Parathyroid adenoma (tissue), 2 donors: Measurements from ENCODE around the gene ADGRG1.

Experiments
- H2AFZ ChIP-seq: fragments of 300-600 bp; sonication (generic); one replicate; pipeline ENCODE4 v1.7.0; 2017; ENCODE audit warnings: antibody characterized with exemption, mild to moderate bottlenecking
- H3K27ac ChIP-seq: fragments of 300-600 bp; sonication (generic); one replicate; pipeline ENCODE4 v1.7.0; 2017
- H3K27me3 ChIP-seq: fragments of 300-600 bp; sonication (generic); one replicate; pipeline ENCODE4 v1.7.0; 2017; ENCODE audit warnings: low read length; ENCODE audit not compliant: control insufficient read depth, insufficient read depth
- H3K36me3 ChIP-seq: fragments of 300-600 bp; sonication (generic); one replicate; pipeline ENCODE4 v1.7.0; 2017; ENCODE audit warnings: low read length; ENCODE audit not compliant: control insufficient read depth, insufficient read depth
- H3K4me1 ChIP-seq: fragments of 300-600 bp; sonication (generic); one replicate; pipeline ENCODE4 v1.7.0; 2017; ENCODE audit warnings: control low read depth
- H3K4me2 ChIP-seq: fragments of 300-600 bp; sonication (generic); one replicate; pipeline ENCODE4 v1.7.0; 2017; ENCODE audit warnings: low read length
- H3K4me3 ChIP-seq: fragments of 300-600 bp; sonication (generic); one replicate; pipeline ENCODE4 v1.7.0; 2017; ENCODE audit warnings: low read depth, low read length
- H3K79me2 ChIP-seq: fragments of 300-600 bp; sonication (generic); one replicate; pipeline ENCODE4 v1.7.0; 2017; ENCODE audit warnings: control low read depth
- H3K9ac ChIP-seq: fragments of 300-600 bp; sonication (generic); one replicate; pipeline ENCODE4 v1.7.0; 2017; ENCODE audit warnings: mild to moderate bottlenecking
- H3K9me3 ChIP-seq: fragments of 300-600 bp; sonication (generic); one replicate; pipeline ENCODE4 v1.7.0; 2017; ENCODE audit warnings: low read length; ENCODE audit not compliant: control insufficient read depth
- TF ChIP-seq, protein P1 (sequence below): fragments of 300-600 bp; sonication (generic); IDR thresholded peaks from one replicate; pipeline ENCODE4 v1.7.0; 2017; ENCODE audit warnings: antibody characterized with exemption, mild to moderate bottlenecking
- donor health status: primary hyperparathyroidism.

Gene ADGRG1

DNA sequence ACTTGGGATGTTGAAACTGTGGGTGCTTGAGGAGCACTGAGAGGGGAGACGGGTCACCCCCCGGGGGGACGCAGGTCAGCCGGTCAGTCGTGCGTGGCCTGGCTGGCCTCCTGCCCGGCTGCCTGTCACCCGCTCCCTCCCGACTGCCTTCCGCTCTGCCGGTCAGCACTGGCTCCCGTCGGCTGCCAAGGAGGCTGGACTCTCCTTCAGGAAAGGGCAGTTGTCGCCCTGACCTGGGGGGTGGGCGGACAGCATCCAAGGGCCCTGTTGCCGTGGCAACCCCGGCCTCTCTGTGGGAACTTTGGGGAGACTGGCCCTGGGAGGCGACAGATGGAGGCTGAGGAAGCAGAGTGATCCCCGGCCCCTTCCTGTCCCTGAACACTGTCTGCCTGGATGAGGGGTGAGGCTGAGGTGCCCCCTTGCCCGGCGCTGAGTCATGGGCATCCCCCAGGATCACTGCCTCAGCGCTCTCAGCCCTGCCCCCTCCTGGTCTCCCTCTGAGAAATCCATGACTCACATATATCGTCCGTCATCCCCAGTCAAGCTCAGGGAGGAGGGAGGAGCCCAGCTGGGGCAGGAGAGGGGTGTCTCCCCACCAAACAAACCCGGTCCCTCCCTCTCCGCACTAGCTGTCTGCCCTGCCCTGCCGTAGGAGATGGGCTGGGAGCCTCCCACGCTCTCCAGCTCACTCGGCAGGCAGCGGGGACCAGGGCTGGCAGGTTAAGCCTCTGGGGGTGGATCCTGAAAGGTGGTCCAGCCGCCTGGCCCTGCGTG is at the start of gene ADGRG1:
ADGRG1 (plus strand) TSS at position 623 of the 774 bp plus-strand sequence. CDS start 21,658 bp downstream, outside the sequence.
- no peaks in the 10 kb centered on the region for H3K36me3 ChIP-seq
- peaks cover 43% of the 10 kb centered on the region for H3K4me1 ChIP-seq
- no peaks in the 10 kb centered on the region for H3K27me3 ChIP-seq
- H3K79me2 ChIP-seq: peaks cover 66% of the 10 kb centered on the region
- TF ChIP-seq, protein P1, sequence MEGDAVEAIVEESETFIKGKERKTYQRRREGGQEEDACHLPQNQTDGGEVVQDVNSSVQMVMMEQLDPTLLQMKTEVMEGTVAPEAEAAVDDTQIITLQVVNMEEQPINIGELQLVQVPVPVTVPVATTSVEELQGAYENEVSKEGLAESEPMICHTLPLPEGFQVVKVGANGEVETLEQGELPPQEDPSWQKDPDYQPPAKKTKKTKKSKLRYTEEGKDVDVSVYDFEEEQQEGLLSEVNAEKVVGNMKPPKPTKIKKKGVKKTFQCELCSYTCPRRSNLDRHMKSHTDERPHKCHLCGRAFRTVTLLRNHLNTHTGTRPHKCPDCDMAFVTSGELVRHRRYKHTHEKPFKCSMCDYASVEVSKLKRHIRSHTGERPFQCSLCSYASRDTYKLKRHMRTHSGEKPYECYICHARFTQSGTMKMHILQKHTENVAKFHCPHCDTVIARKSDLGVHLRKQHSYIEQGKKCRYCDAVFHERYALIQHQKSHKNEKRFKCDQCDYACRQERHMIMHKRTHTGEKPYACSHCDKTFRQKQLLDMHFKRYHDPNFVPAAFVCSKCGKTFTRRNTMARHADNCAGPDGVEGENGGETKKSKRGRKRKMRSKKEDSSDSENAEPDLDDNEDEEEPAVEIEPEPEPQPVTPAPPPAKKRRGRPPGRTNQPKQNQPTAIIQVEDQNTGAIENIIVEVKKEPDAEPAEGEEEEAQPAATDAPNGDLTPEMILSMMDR: peak; percentile 22
- peak within 1 kb of the TSS; percentile 69 for H3K4me2 ChIP-seq
- peak within 1 kb of the TSS; percentile 23 for H2AFZ ChIP-seq
- peak within 1 kb of the TSS; percentile 22 for H3K4me3 ChIP-seq
- no peaks in the 10 kb centered on the region for H3K9me3 ChIP-seq
- H3K27ac ChIP-seq: peak within 1 kb of the TSS; percentile 60
- no peak within 1 kb of the TSS for H3K9ac ChIP-seq

DNA sequence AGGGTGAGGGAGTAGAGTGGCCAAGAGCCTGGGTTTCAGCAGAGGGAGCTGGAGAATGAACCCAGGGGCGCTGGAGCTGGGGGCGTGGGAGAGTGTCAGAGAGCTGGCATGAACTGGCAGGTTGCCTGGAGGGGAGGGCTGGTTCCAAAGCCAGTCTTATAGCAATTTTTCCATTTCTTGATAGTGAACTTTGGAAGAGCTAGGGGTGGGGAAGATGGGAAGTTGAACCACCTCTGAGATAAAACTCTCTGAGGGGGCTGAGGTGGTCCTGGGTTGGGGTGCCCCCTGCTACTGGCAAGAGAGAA is 49.1 kb upstream of the ADGRG1 start:
- TF ChIP-seq, protein P1: no peak
- Histone ChIP-seq H2AFZ (no peak overlapping the region), H3K4me3 (no peak overlapping the region), H3K27me3 (no peaks in the 10 kb centered on the region), H3K9me3 (no peaks in the 10 kb centered on the region), H3K4me1 (no peaks in the 10 kb centered on the region), H3K79me2 (no peaks in the 10 kb centered on the region), H3K4me2 (no peak overlapping the region), H3K36me3 (no peaks in the 10 kb centered on the region), H3K9ac (no peak overlapping the region), H3K27ac (no peak overlapping the region)

DNA sequence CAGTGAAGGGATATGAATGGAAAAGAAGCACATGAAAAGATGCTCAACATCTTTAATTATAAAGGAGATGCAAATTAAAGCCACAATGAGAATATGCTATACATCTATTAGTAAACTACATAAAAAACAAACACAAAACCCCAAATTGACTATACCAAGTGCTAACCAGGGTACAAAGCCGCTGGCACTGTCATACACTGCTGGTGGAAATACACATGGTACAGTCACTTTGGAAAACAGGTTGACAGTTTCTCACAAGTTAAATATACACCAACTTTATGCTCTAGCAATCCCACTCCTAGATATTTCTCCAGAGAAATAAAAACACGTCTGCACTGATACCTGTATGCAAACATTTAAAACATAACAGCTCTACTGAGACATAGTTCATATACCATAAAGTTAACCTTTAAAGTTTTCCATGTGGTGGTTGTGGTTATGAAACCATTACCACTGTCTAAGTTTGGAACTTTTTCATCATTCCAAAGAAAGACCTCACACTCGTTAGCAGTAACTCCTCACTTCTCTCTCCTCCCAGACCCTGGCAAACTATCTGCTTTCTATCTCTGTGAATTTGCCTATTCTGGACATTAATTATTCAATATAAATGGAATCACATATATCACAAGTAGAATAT is 43.3 kb upstream of the ADGRG1 start:
- H3K27me3 ChIP-seq: no peaks in the 10 kb centered on the region
- no peak overlapping the region for H3K4me3 ChIP-seq
- H3K27ac ChIP-seq: no peak overlapping the region
- H3K4me1 ChIP-seq: no peaks in the 10 kb centered on the region
- TF ChIP-seq, protein P1: no peak
- no peaks in the 10 kb centered on the region for H3K9me3 ChIP-seq
- H3K4me2 ChIP-seq: no peak overlapping the region
- H2AFZ ChIP-seq: no peak overlapping the region
- H3K9ac ChIP-seq: no peak overlapping the region
- no peaks in the 10 kb centered on the region for H3K79me2 ChIP-seq
- H3K36me3 ChIP-seq: no peaks in the 10 kb centered on the region

DNA sequence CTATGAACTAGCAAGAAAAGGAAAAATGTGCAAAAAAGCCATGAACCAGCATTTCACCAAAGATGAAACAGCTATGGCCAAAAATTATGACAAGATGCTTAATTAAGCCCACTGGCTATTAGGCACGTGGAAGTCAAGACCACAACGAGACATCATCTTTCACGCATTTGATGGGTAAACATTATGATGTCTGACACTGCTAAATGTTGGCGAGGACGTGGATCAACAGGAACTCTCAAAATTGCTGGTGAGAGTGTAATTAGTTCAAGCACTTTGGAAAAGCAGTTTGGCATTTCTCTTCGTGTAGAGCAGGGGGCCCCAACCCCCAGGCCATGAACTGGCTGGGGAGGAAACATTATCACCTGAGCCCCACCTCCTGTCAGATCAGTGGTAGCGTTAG is 39.6 kb upstream of the ADGRG1 start:
- Histone ChIP-seq H3K4me3 (no peak overlapping the region), H3K27ac (no peak overlapping the region), H3K36me3 (no peaks in the 10 kb centered on the region), H3K27me3 (no peaks in the 10 kb centered on the region), H3K4me2 (no peak overlapping the region), H3K9me3 (no peaks in the 10 kb centered on the region), H3K9ac (no peak overlapping the region), H2AFZ (no peak overlapping the region), H3K79me2 (no peaks in the 10 kb centered on the region), H3K4me1 (no peaks in the 10 kb centered on the region)
- TF ChIP-seq, protein P1: no peak
